ENCODE measurements around the gene RNF121. TPM values are rescaled to one million over a fixed set of nuclear protein-coding genes. Genes with fewer than 3 reads are reported as not detected.

Gene RNF121
- total RNA-seq, 2 experiments from 2014 or later: 23.8 to 26.4 TPM

GRCh38 chr11:72014761-72015320, 86.0 kb downstream of the RNF121 start:
- no peaks in the 10 kb centered on the region for H3K27me3 Mint-ChIP-seq
- H3K4me1 Mint-ChIP-seq: no peaks in the 10 kb centered on the region
- no peak overlapping the region for H3K4me3 Mint-ChIP-seq
- no peak overlapping the region for H3K27ac Mint-ChIP-seq
- CTCF ChIA-PET: interaction anchor here (0.5 to 6.7 kb wide), 9 partner anchors 11 to 129 kb away, joined by 3 to 42 read pairs (median 7); partner anchors contain the start of gene IL18BP
- H3K9me3 Mint-ChIP-seq: no peaks in the 10 kb centered on the region
- peaks cover 66% of the 10 kb centered on the region for H3K36me3 Mint-ChIP-seq (ENCODE audit: low read depth)
- POLR2A ChIA-PET: interaction anchor here (1.7 kb wide), 1 partner anchor 17 kb away, joined by 4 read pairs; the partner anchor contains the start of gene IL18BP
- no peak for DNase-seq

DNA sequence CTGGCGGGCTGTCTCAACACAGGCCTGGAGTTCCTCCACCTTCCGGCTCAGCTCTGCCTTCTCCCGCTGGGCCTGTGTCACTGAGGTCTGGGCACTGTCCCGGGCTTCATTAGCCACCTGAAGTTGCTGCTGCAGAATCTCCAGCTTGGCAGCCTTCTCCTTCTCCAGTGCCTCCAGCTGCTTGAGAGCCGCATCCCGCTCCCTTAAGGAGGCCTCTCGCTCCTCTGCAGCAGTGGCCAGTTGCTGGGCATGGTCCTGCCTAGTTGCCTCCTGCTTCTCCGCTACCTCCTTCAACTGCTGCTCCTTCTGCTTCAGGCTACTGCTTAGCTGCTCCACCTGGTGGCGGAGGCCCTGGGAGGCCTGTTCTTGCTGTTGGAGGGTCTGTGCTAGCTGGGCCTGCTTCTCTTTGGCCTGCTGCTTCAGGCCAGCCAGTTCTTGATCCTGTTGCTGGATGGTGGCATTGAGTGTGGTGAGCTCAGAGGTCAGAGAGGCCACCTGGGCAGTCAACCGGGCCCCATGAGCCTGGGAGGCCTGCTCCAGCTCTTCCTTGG, 86.7 kb downstream of the RNF121 start:
- POLR2A ChIA-PET: interaction anchor here (1.7 kb wide), 1 partner anchor 17 kb away, joined by 4 read pairs; the partner anchor contains the start of gene IL18BP
- Mint-ChIP-seq H3K36me3 (ENCODE audit: low read depth) (peaks cover 72% of the 10 kb centered on the region), H3K9me3 (no peaks in the 10 kb centered on the region), H3K27ac (peak overlapping the region; percentile 69), H3K27me3 (no peaks in the 10 kb centered on the region), H3K4me1 (no peaks in the 10 kb centered on the region), H3K4me3 (no peak overlapping the region)
- no peak for DNase-seq
- CTCF ChIA-PET: interaction anchor here (0.5 to 6.7 kb wide), 9 partner anchors 9 to 128 kb away, joined by 3 to 42 read pairs (median 7); partner anchors contain the start of gene IL18BP

DNA sequence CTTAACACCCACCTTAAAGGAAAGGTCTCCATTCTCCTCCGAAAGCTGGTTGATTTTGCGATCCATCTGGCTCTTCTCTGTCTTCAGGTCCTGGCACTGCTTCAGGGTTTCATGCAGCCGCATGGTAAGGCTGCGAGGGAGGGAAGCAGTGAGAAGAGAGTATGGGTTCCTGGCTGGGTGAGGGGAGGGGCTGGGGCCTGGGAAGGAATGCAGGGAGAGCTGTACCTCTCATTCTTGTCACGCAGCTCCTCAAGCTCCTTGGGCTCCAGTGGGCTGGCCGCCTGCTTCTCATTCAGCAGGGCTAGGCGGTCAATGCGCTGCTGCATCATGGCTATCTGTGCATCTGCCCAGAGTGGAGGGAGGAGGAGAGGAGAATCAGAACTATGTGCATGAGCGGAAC, 89.3 kb downstream of the RNF121 start:
- CTCF ChIA-PET: interaction anchor here (0.8 to 6.7 kb wide), 6 partner anchors 7 to 73 kb away, joined by 3 to 42 read pairs (median 4); partner anchors contain the start of gene IL18BP
- no peak for DNase-seq
- peaks cover 76% of the 10 kb centered on the region for H3K36me3 Mint-ChIP-seq (ENCODE audit: low read depth)
- H3K27ac Mint-ChIP-seq: no peak overlapping the region
- no peaks in the 10 kb centered on the region for H3K27me3 Mint-ChIP-seq
- H3K9me3 Mint-ChIP-seq: no peaks in the 10 kb centered on the region
- no peak overlapping the region for H3K4me3 Mint-ChIP-seq
- POLR2A ChIA-PET: no interaction called here
- H3K4me1 Mint-ChIP-seq: no peaks in the 10 kb centered on the region

DNA sequence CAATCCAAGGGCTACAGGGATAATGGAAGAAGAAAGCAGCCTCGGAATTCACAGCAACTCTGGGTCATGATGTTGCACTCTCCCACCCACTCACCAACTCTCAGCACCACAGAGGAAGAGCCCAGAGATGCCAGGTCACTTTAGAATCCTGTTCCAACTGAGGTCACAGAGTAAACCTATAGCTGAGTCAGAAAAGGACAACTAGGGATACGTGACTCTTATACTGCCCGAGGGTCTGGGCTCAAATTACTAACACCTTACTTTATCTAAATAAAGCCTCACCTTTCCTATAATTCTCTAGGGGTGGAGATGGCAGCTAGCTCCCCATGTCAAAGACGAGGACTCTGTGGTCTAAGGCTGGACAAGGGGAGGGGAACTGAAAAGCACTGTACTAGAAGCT, 94.5 kb downstream of the RNF121 start:
- Mint-ChIP-seq H3K27ac (no peak overlapping the region), H3K4me1 (peaks cover 13% of the 10 kb centered on the region), H3K4me3 (no peak overlapping the region), H3K27me3 (no peaks in the 10 kb centered on the region), H3K36me3 (ENCODE audit: low read depth) (peaks cover 52% of the 10 kb centered on the region), H3K9me3 (no peaks in the 10 kb centered on the region)
- ChIA-PET CTCF (interaction anchor here (2.4 to 4.1 kb wide), 4 partner anchors 7 to 63 kb away, joined by 6 to 29 read pairs (median 17); no protein-coding TSS in a partner anchor), POLR2A (interaction anchor here (0.7 kb wide), 1 partner anchor 16 kb away, joined by 3 read pairs; no protein-coding TSS in a partner anchor)
- no peak for DNase-seq

DNA sequence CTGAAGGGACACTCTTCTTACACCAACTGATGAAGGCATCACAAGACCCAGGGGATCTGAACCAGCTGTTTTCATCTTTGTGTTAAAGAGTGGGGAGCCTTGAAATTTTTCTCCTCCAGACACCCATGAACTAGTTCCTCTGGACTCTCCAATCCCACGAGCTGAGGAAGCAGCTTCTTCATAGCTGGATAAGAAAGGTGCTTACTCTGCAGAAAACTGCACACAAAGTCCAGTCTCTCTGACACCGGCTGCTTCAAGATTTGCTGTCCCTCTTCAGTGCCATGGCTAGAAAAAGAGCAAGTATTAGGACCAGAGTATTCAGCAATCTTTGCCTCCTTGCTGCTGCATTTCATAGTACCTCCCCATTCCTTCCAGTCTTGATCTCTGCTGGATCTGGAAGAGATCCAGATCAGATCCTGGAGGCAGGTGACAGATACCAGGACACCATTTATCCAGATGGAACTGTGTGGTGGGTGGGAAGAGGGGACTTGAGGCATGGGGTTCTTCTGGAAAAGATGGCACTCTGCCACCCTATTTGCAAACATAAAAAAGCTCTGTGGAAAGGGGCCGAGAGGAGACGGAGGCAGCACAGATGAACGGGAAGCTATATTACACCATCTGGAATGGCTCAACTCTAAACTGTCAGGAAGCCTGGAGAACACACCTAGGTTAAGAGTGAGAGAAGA, 95.4 kb downstream of the RNF121 start:
- H3K36me3 Mint-ChIP-seq (ENCODE audit: low read depth): peaks cover 47% of the 10 kb centered on the region
- ChIA-PET POLR2A (no interaction called here), CTCF (interaction anchor here (0.8 to 4.1 kb wide), 21 partner anchors 8 to 159 kb away, joined by 3 to 29 read pairs (median 6); no protein-coding TSS in a partner anchor)
- no peak overlapping the region for H3K4me3 Mint-ChIP-seq
- no peak for DNase-seq
- no peaks in the 10 kb centered on the region for H3K27me3 Mint-ChIP-seq
- H3K4me1 Mint-ChIP-seq: peaks cover 17% of the 10 kb centered on the region
- H3K27ac Mint-ChIP-seq: no peak overlapping the region
- H3K9me3 Mint-ChIP-seq: no peaks in the 10 kb centered on the region

DNA sequence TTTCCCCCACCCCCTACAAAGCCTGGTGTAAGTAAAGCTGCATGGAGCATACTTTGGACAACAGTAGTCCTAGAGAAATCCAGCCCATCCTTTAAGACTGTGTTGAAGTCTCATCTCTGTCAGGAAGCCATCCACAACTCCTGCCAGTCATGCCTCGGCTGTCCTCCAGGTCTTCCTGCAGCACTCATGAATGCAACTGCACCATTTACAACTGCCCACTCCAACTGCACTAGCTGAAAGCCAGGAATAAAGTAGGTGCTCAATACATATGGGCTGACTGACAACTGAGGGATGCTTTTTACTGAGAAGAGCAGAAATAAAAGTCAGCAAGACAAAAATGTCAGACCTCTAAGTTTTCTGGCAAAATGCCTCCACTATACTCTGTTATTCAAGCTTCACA, 97.2 kb downstream of the RNF121 start:
- ChIA-PET POLR2A (interaction anchor here (0.6 kb wide), 1 partner anchor 102 kb away, joined by 3 read pairs; no protein-coding TSS in a partner anchor), CTCF (interaction anchor here (0.7 to 4.1 kb wide), 11 partner anchors 10 to 180 kb away, joined by 3 to 29 read pairs (median 4); no protein-coding TSS in a partner anchor)
- Mint-ChIP-seq H3K36me3 (ENCODE audit: low read depth) (peaks cover 38% of the 10 kb centered on the region), H3K27me3 (no peaks in the 10 kb centered on the region), H3K27ac (no peak overlapping the region), H3K4me3 (no peak overlapping the region), H3K9me3 (no peaks in the 10 kb centered on the region), H3K4me1 (peaks cover 22% of the 10 kb centered on the region)
- no peak for DNase-seq

GRCh38 chr11:72030472-72031045, 101.7 kb downstream of the RNF121 start:
- H3K27ac Mint-ChIP-seq: no peak overlapping the region
- DNase-seq: no peak
- H3K36me3 Mint-ChIP-seq (ENCODE audit: low read depth): peaks cover 30% of the 10 kb centered on the region
- no peaks in the 10 kb centered on the region for H3K27me3 Mint-ChIP-seq
- POLR2A ChIA-PET: interaction anchor here (0.6 kb wide), 1 partner anchor 34 kb away, joined by 8 read pairs; no protein-coding TSS in a partner anchor
- CTCF ChIA-PET: interaction anchor here (0.7 to 2.8 kb wide), 6 partner anchors 8 to 114 kb away, joined by 3 to 7 read pairs (median 6); no protein-coding TSS in a partner anchor
- no peak overlapping the region for H3K4me3 Mint-ChIP-seq
- H3K4me1 Mint-ChIP-seq: peaks cover 19% of the 10 kb centered on the region
- no peaks in the 10 kb centered on the region for H3K9me3 Mint-ChIP-seq

DNA sequence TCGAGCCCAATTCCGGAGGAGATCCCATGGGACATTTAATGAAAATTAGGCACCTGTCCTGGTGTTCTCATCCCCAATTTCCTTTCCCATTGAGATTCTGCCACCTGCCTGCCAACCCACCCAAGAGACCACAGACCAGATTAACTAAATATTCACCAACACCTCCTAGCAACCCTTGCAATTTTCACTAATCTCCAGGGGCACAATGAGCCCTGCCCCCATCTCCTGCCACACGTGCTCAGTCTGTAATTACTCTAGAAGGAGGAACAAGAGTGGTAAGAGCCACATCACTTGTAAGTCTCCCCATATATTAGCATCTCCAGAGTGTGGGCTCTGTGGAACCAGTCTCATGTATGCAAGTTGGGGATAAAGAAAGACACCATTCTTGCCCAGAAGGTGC, 107.8 kb downstream of the RNF121 start:
- ChIA-PET POLR2A (no interaction called here), CTCF (interaction anchor here (1.0 to 1.3 kb wide), 2 partner anchors 12 to 107 kb away, joined by 3 to 5 read pairs; no protein-coding TSS in a partner anchor)
- H3K4me1 Mint-ChIP-seq: peaks cover 19% of the 10 kb centered on the region
- H3K4me3 Mint-ChIP-seq: no peak overlapping the region
- DNase-seq: no peak
- no peak overlapping the region for H3K27ac Mint-ChIP-seq
- H3K9me3 Mint-ChIP-seq: no peaks in the 10 kb centered on the region
- H3K36me3 Mint-ChIP-seq (ENCODE audit: low read depth): peaks cover 33% of the 10 kb centered on the region
- H3K27me3 Mint-ChIP-seq: no peaks in the 10 kb centered on the region

- Mint-ChIP-seq H3K4me1 (peaks cover 30% of the 10 kb centered on the region), H3K36me3 (ENCODE audit: low read depth) (peaks cover 32% of the 10 kb centered on the region), H3K27me3 (no peaks in the 10 kb centered on the region), H3K9me3 (no peaks in the 10 kb centered on the region), H3K4me3 (no peak overlapping the region), H3K27ac (no peak overlapping the region)
- ChIA-PET CTCF (interaction anchor here (1.0 to 2.6 kb wide), 6 partner anchors 8 to 106 kb away, joined by 3 to 7 read pairs (median 3); no protein-coding TSS in a partner anchor), POLR2A (no interaction called here)
- DNase-seq: no peak
Measured at GRCh38 chr11:72037554-72038311, 108.9 kb downstream of the RNF121 start.

DNA sequence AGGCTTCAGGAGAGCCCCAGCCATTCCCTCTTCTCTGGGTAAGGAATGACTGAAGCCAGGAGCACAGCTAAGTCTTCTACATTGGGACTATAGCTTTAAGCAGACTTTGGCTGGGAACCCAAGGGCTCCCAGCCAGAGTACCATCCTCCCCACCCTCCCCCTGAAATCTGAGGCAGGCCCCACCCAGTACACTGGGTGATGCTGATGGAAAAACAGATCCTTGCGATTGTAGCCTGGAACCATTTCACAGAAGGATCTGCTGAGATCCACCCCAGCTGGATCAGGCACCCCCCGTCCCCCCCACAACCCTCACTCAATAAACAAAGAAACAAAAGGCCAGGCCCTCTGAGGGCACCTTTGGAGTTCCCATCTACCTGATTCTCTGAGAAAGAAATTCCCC, 109.6 kb downstream of the RNF121 start:
- Mint-ChIP-seq H3K4me3 (no peak overlapping the region), H3K27me3 (no peaks in the 10 kb centered on the region), H3K4me1 (peaks cover 32% of the 10 kb centered on the region), H3K27ac (no peak overlapping the region), H3K36me3 (ENCODE audit: low read depth) (peaks cover 29% of the 10 kb centered on the region), H3K9me3 (no peaks in the 10 kb centered on the region)
- no peak for DNase-seq
- ChIA-PET CTCF (interaction anchor here (1.1 to 2.9 kb wide), 7 partner anchors 9 to 34 kb away, joined by 3 to 18 read pairs (median 6); no protein-coding TSS in a partner anchor), POLR2A (interaction anchor here (0.6 kb wide), 1 partner anchor 15 kb away, joined by 3 read pairs; no protein-coding TSS in a partner anchor)

DNA sequence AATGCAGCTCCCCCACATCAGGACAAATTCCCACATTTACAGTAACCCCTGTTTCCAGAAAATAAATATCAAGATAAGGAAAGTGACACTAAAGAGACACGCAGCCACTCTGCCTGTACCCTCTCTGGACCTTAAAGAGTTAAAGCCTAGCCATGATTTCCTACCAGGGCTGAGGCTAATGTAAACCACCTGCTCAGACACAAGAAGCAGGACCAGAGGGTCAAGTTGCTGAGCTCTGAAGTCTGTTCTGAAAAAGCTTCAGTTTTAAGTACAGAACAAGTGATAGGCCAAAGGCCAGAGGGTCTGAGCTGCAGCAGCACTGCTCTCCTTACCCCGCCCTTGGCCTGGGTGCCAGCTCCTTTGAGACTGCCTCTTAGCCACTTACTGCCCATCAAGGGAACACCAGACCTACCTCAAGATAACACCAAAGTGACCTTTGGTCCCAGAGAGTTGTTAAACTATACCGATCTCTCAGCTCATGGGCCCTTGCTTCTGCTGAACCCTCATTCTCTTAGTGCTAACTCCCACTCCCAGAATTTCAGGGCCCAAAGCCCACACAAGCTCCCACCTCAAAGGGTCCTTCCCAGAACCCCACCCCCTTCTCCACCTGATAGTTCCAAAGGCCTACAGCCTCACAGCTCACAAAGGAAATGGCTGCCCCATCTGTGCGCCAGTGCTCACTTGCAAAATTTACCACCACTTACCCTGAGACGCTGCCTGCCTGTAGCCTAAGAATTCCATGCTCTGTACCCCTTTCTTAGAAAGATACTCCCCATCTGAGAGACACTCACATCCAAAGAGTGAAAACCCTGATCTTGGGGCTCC, 110.4 kb downstream of the RNF121 start:
- Mint-ChIP-seq H3K4me3 (no peak overlapping the region), H3K27me3 (no peaks in the 10 kb centered on the region), H3K4me1 (peaks cover 37% of the 10 kb centered on the region), H3K9me3 (no peaks in the 10 kb centered on the region), H3K27ac (no peak overlapping the region), H3K36me3 (ENCODE audit: low read depth) (peaks cover 25% of the 10 kb centered on the region)
- DNase-seq: no peak
- ChIA-PET POLR2A (interaction anchor here (0.6 kb wide), 1 partner anchor 16 kb away, joined by 3 read pairs; no protein-coding TSS in a partner anchor), CTCF (interaction anchor here (0.8 to 2.9 kb wide), 12 partner anchors 9 to 182 kb away, joined by 3 to 18 read pairs (median 4); no protein-coding TSS in a partner anchor)

All from activated CD4-positive, alpha-beta T cell treated with anti-CD3 and anti-CD28 coated beads, Interleukin-2, amount 10 ng/mL, durations not matched to agents 7 days and 5 days (primary cell).